Fibroblast of lung (primary cell): ENCODE results near the gene ADCY2.

Source experiments
- EZH2 ChIP-seq: IDR thresholded peaks from 2 replicates; pipeline ENCODE4 v1.5.1; 2012; ENCODE audit warnings: low read length, control low read depth, mild to moderate bottlenecking; ENCODE audit errors: missing control alignments
- TF ChIP-seq, protein P1 (sequence below), 2 donors: IDR thresholded peaks in 1 of 2; conservative IDR thresholded peaks in 1 of 2; 1 replicate in 1 of 2; 2 replicates in 1 of 2; pipeline ENCODE4 v1.5.1; 2011 to 2012; ENCODE audit warnings: low read length in 2 of 2, control low read depth in 1 of 2, inconsistent platforms in 1 of 2, low read depth in 1 of 2, mild to moderate bottlenecking in 1 of 2

DNA sequence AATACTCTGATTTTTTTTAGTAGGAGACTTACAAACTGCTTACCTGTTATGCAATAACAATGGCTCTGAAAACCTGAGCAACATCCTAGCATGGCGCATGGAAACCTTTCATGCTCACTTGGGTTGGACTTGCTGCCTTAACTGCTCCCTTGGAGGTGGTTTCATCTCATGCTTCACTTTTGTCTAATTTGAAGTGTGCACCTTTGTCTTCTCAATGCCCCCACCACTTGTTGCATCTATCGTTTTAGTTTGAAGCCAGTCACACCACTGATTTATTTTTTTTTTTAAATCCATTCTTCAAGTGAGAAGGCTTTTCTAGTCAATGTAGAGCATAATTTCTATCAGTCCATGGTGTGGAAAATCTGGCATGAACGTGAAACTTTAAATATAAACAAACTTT is 391.8 kb downstream of the ADCY2 start:
- no peak for TF ChIP-seq EZH2
- TF ChIP-seq, protein P1, sequence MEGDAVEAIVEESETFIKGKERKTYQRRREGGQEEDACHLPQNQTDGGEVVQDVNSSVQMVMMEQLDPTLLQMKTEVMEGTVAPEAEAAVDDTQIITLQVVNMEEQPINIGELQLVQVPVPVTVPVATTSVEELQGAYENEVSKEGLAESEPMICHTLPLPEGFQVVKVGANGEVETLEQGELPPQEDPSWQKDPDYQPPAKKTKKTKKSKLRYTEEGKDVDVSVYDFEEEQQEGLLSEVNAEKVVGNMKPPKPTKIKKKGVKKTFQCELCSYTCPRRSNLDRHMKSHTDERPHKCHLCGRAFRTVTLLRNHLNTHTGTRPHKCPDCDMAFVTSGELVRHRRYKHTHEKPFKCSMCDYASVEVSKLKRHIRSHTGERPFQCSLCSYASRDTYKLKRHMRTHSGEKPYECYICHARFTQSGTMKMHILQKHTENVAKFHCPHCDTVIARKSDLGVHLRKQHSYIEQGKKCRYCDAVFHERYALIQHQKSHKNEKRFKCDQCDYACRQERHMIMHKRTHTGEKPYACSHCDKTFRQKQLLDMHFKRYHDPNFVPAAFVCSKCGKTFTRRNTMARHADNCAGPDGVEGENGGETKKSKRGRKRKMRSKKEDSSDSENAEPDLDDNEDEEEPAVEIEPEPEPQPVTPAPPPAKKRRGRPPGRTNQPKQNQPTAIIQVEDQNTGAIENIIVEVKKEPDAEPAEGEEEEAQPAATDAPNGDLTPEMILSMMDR (conservative IDR thresholded peaks at IDR 0.05 in 1 of 2, IDR thresholded peaks at IDR 0.05 in 1 of 2; ENCODE audit: low read depth in 1 of 2, low read length in 2 of 2), result no peak
